ENCODE measurements around the gene FAM32A. TPM values are rescaled to one million over a fixed set of nuclear protein-coding genes. Genes with fewer than 3 reads are reported as not detected.

Gene FAM32A
- polyA plus RNA-seq, 3 donors: 92.2 to 245 (median 219) TPM

GRCh38 chr19:16207063-16207462, 21.9 kb downstream of the FAM32A start:
- H3K36me3 ChIP-seq (replicated peaks in 1 of 2; ENCODE audit: control insufficient read depth in 1 of 2, insufficient read depth in 2 of 2, low read length in 2 of 2): peaks cover 92 to 100% of the 10 kb centered on the region in 2 donors
- H2AFZ ChIP-seq (ENCODE audit: insufficient read depth, low read depth, low read length, poor library complexity, severe bottlenecking): no peak overlapping the region
- 95% methylated on average over 10 of the region's 10 CpGs for WGBS (ENCODE audit: insufficient coverage)
- intact Hi-C loops (cut with micrococcal nuclease): no loop called here
- H4K20me1 ChIP-seq (ENCODE audit: insufficient read depth, low read length): peaks cover 42% of the 10 kb centered on the region
- no peak for DNase-seq
- no peaks in the 10 kb centered on the region for H3K4me1 ChIP-seq (ENCODE audit: control insufficient read depth in 1 of 2, insufficient read depth in 2 of 2, low read length in 2 of 2)
- H3K9ac ChIP-seq (ENCODE audit: insufficient read depth, low read length, poor library complexity, severe bottlenecking): no peak overlapping the region
- H3K27me3 ChIP-seq (ENCODE audit: control insufficient read depth in 2 of 2, insufficient read depth in 2 of 2, low read length in 2 of 2): no peaks in the 10 kb centered on the region
- H3K36me3 Mint-ChIP-seq: peaks cover 89 to 98% of the 10 kb centered on the region in 2 donors
- H3K9me3 ChIP-seq (replicated peaks in 1 of 2; ENCODE audit: control insufficient read depth in 1 of 2, insufficient read depth in 1 of 2, low read length in 2 of 2): no peaks in the 10 kb centered on the region
- H3K9me3 Mint-ChIP-seq: peaks cover 0 to 1% (median 0%) of the 10 kb centered on the region in 7 donors
- no peak for TF ChIP-seq CTCF (IDR thresholded peaks at IDR 0.05)
- H3K27ac ChIP-seq (ENCODE audit: low read depth in 1 of 2, low read length in 2 of 2): no peak overlapping the region
- no peak overlapping the region for H3K4me3 ChIP-seq (replicated peaks in 1 of 3; ENCODE audit: low read depth in 2 of 3, low read length in 3 of 3)
- peak overlapping the region in 2 of 7 donors; percentile 27 to 38 for H3K27ac Mint-ChIP-seq
- peaks cover 45% of the 10 kb centered on the region for H3K79me2 ChIP-seq (ENCODE audit: insufficient read depth, low read length)
- peaks cover under 1% of the 10 kb centered on the region for H3K4me1 Mint-ChIP-seq
- no peak overlapping the region for H3K4me2 ChIP-seq (replicated peaks; ENCODE audit: extremely low read depth, low read length, poor library complexity, severe bottlenecking)
- H3K4me3 Mint-ChIP-seq: no peak overlapping the region
- no peaks in the 10 kb centered on the region for H3K27me3 Mint-ChIP-seq (ENCODE audit: low read depth in 3 of 3)

GRCh38 chr19:16207490-16208025, 22.3 kb downstream of the FAM32A start:
- no peak overlapping the region for H3K4me2 ChIP-seq (replicated peaks; ENCODE audit: extremely low read depth, low read length, poor library complexity, severe bottlenecking)
- peaks cover 42% of the 10 kb centered on the region for H4K20me1 ChIP-seq (ENCODE audit: insufficient read depth, low read length)
- Mint-ChIP-seq H3K27me3 (ENCODE audit: low read depth in 3 of 3) (no peaks in the 10 kb centered on the region), H3K4me3 (no peak overlapping the region), H3K9me3 (peaks cover 0 to 1% (median 0%) of the 10 kb centered on the region in 7 donors), H3K27ac (peak overlapping the region in 2 of 7 donors; percentile 27 to 58), H3K4me1 (peaks cover 3% of the 10 kb centered on the region), H3K36me3 (peaks cover 91 to 98% of the 10 kb centered on the region in 2 donors)
- H3K36me3 ChIP-seq (replicated peaks in 1 of 2; ENCODE audit: control insufficient read depth in 1 of 2, insufficient read depth in 2 of 2, low read length in 2 of 2): peaks cover 91 to 100% of the 10 kb centered on the region in 2 donors
- H3K4me3 ChIP-seq (replicated peaks in 1 of 3; ENCODE audit: low read depth in 2 of 3, low read length in 3 of 3): no peak overlapping the region
- intact Hi-C loops (cut with micrococcal nuclease): no loop called here
- H3K9ac ChIP-seq (ENCODE audit: insufficient read depth, low read length, poor library complexity, severe bottlenecking): no peak overlapping the region
- H3K79me2 ChIP-seq (ENCODE audit: insufficient read depth, low read length): peaks cover 45% of the 10 kb centered on the region
- DNase-seq: no peak
- no peaks in the 10 kb centered on the region for H3K27me3 ChIP-seq (ENCODE audit: control insufficient read depth in 2 of 2, insufficient read depth in 2 of 2, low read length in 2 of 2)
- no peak overlapping the region for H3K27ac ChIP-seq (ENCODE audit: low read depth in 1 of 2, low read length in 2 of 2)
- H3K4me1 ChIP-seq (ENCODE audit: control insufficient read depth in 1 of 2, insufficient read depth in 2 of 2, low read length in 2 of 2): no peaks in the 10 kb centered on the region
- no peak overlapping the region for H2AFZ ChIP-seq (ENCODE audit: insufficient read depth, low read depth, low read length, poor library complexity, severe bottlenecking)
- no peaks in the 10 kb centered on the region for H3K9me3 ChIP-seq (replicated peaks in 1 of 2; ENCODE audit: control insufficient read depth in 1 of 2, insufficient read depth in 1 of 2, low read length in 2 of 2)
- WGBS (ENCODE audit: insufficient coverage): 94% methylated on average over 8 of the region's 12 CpGs
- TF ChIP-seq CTCF (IDR thresholded peaks at IDR 0.05): no peak
